ENCODE data around the gene DR1.

GRCh38 chr1:93301131-93301530 is 44.6 kb upstream of the DR1 start:
- TF ChIP-seq POLR2AphosphoS5 (IDR thresholded peaks at IDR 0.05) (no peak), CTCF (IDR thresholded peaks at IDR 0.05) (no peak), POLR2A (IDR thresholded peaks at IDR 0.05) (no peak), EP300 (IDR thresholded peaks at IDR 0.05) (no peak)

Data from sigmoid colon (tissue), 4 donors.